Adrenal gland (tissue), 5 donors: ENCODE results near the gene WWOX.

Source experiments
- CTCF ChIP-seq, 6 experiments: fragments of 450-650 bp in 4 of 6; fragments of 200-600 bp in 2 of 6; sonication (generic) in 1 of 6; IDR thresholded peaks; 1 replicate in 5 of 6; 2 replicates in 1 of 6; pipeline versions ENCODE4 v1.5.1 to v1.8.0; 2016 to 2021; ENCODE audit warnings: antibody characterized with exemption in 6 of 6, mild to moderate bottlenecking in 2 of 6, moderate library complexity in 1 of 6
- POLR2A ChIP-seq, 2 donors: fragments of 450-650 bp; IDR thresholded peaks; one replicate each; pipeline ENCODE4 v1.6.1; 2017; ENCODE audit warnings: antibody characterized with exemption in 2 of 2, mild to moderate bottlenecking in 2 of 2, moderate library complexity in 1 of 2
- donor health status: DM: no; HTN: no; CAD: no.

- TF ChIP-seq POLR2A (IDR thresholded peaks at IDR 0.05): no peak
- no peak for TF ChIP-seq CTCF (IDR thresholded peaks at IDR 0.05)
Measured at GRCh38 chr16:78759596-78759995, 660.1 kb downstream of the WWOX start.
